GM12872 (cell line): ENCODE measurements around the gene EPHA6.

Source experiments
- TF ChIP-seq, protein P1 (sequence below): IDR thresholded peaks from 3 replicates; pipeline ENCODE4 v1.5.1; 2011; ENCODE audit warnings: low read depth, mild to moderate bottlenecking, low read length, moderate library complexity; ENCODE audit not compliant: insufficient read depth

Gene EPHA6

DNA sequence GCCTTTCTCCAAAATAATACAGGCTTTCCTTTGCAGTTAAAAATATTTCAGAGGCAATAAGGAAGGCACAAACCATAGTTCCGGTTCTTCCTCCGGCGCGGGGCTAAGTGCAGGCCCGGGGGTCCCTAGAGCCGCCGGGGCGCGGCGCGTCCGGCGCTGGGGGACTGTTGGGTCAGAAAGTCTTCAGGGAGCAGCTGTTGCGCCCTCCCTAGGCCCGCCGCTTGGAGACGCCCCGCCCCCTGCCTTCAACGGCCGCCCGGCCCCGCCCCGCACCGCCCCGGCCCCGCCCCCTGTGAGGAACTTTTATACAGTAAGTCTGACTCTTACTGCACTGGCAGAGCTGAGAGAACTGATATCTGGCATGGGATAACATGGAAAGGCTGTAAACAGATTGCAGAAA, 667.0 kb downstream of the EPHA6 start:
- TF ChIP-seq, protein P1, sequence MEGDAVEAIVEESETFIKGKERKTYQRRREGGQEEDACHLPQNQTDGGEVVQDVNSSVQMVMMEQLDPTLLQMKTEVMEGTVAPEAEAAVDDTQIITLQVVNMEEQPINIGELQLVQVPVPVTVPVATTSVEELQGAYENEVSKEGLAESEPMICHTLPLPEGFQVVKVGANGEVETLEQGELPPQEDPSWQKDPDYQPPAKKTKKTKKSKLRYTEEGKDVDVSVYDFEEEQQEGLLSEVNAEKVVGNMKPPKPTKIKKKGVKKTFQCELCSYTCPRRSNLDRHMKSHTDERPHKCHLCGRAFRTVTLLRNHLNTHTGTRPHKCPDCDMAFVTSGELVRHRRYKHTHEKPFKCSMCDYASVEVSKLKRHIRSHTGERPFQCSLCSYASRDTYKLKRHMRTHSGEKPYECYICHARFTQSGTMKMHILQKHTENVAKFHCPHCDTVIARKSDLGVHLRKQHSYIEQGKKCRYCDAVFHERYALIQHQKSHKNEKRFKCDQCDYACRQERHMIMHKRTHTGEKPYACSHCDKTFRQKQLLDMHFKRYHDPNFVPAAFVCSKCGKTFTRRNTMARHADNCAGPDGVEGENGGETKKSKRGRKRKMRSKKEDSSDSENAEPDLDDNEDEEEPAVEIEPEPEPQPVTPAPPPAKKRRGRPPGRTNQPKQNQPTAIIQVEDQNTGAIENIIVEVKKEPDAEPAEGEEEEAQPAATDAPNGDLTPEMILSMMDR, result no peak

GRCh38 chr3:97485206-97485605, 670.8 kb downstream of the EPHA6 start:
- TF ChIP-seq, protein P1, result no peak

- TF ChIP-seq, protein P1, result no peak
Observed at GRCh38 chr3:97487587-97487986, 673.2 kb downstream of the EPHA6 start.

DNA sequence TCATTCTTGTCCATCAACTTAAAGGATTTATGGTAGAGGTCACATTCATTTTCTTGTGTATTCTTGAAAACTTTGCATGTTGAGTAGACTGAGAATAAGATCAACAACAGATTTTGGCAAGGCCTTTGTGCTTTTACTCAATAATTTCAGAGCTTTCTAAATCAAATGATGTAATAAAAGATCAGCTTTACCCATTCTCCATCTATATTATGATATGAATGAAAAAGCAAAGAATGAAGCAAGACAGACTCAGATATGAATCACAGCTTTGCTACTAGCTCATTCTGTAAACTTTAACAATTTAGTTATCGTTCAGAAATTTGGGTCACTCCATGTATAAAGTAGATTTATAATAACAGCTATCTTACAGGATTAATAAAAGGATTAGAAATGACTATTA, 674.3 kb downstream of the EPHA6 start:
- TF ChIP-seq, protein P1, result no peak

GRCh38 chr3:97495896-97496295, 681.5 kb downstream of the EPHA6 start:
- TF ChIP-seq, protein P1, result no peak

GRCh38 chr3:97497138-97497537, 682.7 kb downstream of the EPHA6 start:
- TF ChIP-seq, protein P1, result no peak

GRCh38 chr3:97504463-97504862, 690.1 kb downstream of the EPHA6 start:
- TF ChIP-seq, protein P1, result no peak

- TF ChIP-seq, protein P1, result no peak
Observed at GRCh38 chr3:97510795-97511194, 696.4 kb downstream of the EPHA6 start.
